CD14-positive monocyte (primary cell): ENCODE measurements around the gene ZNF429. TPM values are rescaled to one million over a fixed set of nuclear protein-coding genes. Genes with fewer than 3 reads are reported as not detected.

Source experiments
- DNase-seq, 3 donors: peaks; one replicate each; pipeline ENCODE4 v3.0.0-alpha.2; 2011 to 2022
- H2AFZ ChIP-seq: 2 replicates; pipeline ENCODE4 v1.6.0; 2012; ENCODE audit warnings: mild to moderate bottlenecking, low read depth, low read length, inconsistent platforms; ENCODE audit not compliant: insufficient read depth, poor library complexity, severe bottlenecking
- H3K27ac ChIP-seq, 2 donors: 1 replicate in 1 of 2; 2 replicates in 1 of 2; pipeline ENCODE4 v1.5.1; 2012 to 2013; ENCODE audit warnings: low read length in 2 of 2, control low read depth in 1 of 2, inconsistent platforms in 1 of 2, low read depth in 1 of 2, mild to moderate bottlenecking in 1 of 2
- H3K27me3 ChIP-seq, 2 donors: one replicate each; pipeline versions ENCODE4 v1.6.0 to v1.6.1; 2011 to 2013; ENCODE audit warnings: low read length in 2 of 2; ENCODE audit not compliant: control insufficient read depth in 2 of 2, insufficient read depth in 2 of 2
- H3K36me3 ChIP-seq, 2 donors: replicated peaks in 1 of 2; 1 replicate in 1 of 2; 2 replicates in 1 of 2; pipeline versions ENCODE4 v1.5.1 to v1.6.1; 2012 to 2013; ENCODE audit warnings: low read length in 2 of 2, control low read depth in 1 of 2, inconsistent platforms in 1 of 2, mild to moderate bottlenecking in 1 of 2; ENCODE audit not compliant: insufficient read depth in 2 of 2, control insufficient read depth in 1 of 2
- H3K4me1 ChIP-seq, 2 donors: 1 replicate in 1 of 2; 2 replicates in 1 of 2; pipeline versions ENCODE4 v1.5.1 to v1.6.1; 2012 to 2013; ENCODE audit warnings: low read length in 2 of 2, control low read depth in 1 of 2, inconsistent platforms in 1 of 2, mild to moderate bottlenecking in 1 of 2, moderate library complexity in 1 of 2; ENCODE audit not compliant: insufficient read depth in 2 of 2, control insufficient read depth in 1 of 2
- H3K4me2 ChIP-seq: replicated peaks from 2 replicates; pipeline ENCODE3; 2012; ENCODE audit warnings: low read length, moderate library complexity, mild to moderate bottlenecking; ENCODE audit not compliant: poor library complexity, severe bottlenecking; ENCODE audit errors: extremely low read depth
- H3K4me3 ChIP-seq, 3 experiments: fragments of 200-600 bp in 1 of 3; sonication (generic) in 1 of 3; replicated peaks in 1 of 3; 1 replicate in 2 of 3; 2 replicates in 1 of 3; pipeline ENCODE4 v1.5.1; 2011 to 2013; ENCODE audit warnings: low read length in 3 of 3, mild to moderate bottlenecking in 3 of 3, control low read depth in 2 of 3, low read depth in 2 of 3, inconsistent platforms in 1 of 3, moderate library complexity in 1 of 3
- H3K79me2 ChIP-seq: 2 replicates; pipeline ENCODE4 v1.6.0; 2012; ENCODE audit warnings: mild to moderate bottlenecking, control low read depth, inconsistent platforms, low read length, moderate library complexity; ENCODE audit not compliant: insufficient read depth
- H3K9ac ChIP-seq: 2 replicates; pipeline ENCODE4 v1.6.0; 2017; ENCODE audit warnings: low read length, mild to moderate bottlenecking; ENCODE audit not compliant: insufficient read depth, poor library complexity, severe bottlenecking
- H3K9me3 ChIP-seq, 2 donors: replicated peaks in 1 of 2; 1 replicate in 1 of 2; 2 replicates in 1 of 2; pipeline versions ENCODE4 v1.5.1 to v1.6.1; 2012 to 2013; ENCODE audit warnings: low read length in 2 of 2, control low read depth in 1 of 2; ENCODE audit not compliant: control insufficient read depth in 1 of 2, insufficient read depth in 1 of 2
- H4K20me1 ChIP-seq: 2 replicates; pipeline ENCODE4 v1.6.0; 2012; ENCODE audit warnings: mild to moderate bottlenecking, low read length, control low read depth, moderate library complexity; ENCODE audit not compliant: insufficient read depth
- H3K27ac Mint-ChIP-seq, 7 donors: one replicate each; pipeline ENCODE4 v1.8.0; 2020; ENCODE audit warnings: mild to moderate bottlenecking in 7 of 7, mixed read lengths in 7 of 7, moderate library complexity in 6 of 7, inconsistent platforms in 2 of 7
- H3K27me3 Mint-ChIP-seq, 3 donors: one replicate each; pipeline ENCODE4 v1.8.0; 2021 to 2022; ENCODE audit warnings: low read depth in 3 of 3, mild to moderate bottlenecking in 3 of 3, mixed read lengths in 3 of 3, moderate library complexity in 3 of 3, inconsistent platforms in 1 of 3
- H3K36me3 Mint-ChIP-seq, 2 donors: one replicate each; pipeline ENCODE4 v1.8.0; 2020; ENCODE audit warnings: mixed read lengths in 2 of 2, inconsistent platforms in 1 of 2, mild to moderate bottlenecking in 1 of 2
- H3K4me1 Mint-ChIP-seq: one replicate; pipeline ENCODE4 v1.8.0; 2020; ENCODE audit warnings: mild to moderate bottlenecking, mixed read lengths
- H3K4me3 Mint-ChIP-seq, 2 donors: one replicate each; pipeline ENCODE4 v1.8.0; 2020; ENCODE audit warnings: mild to moderate bottlenecking in 2 of 2, mixed read lengths in 2 of 2, moderate library complexity in 1 of 2
- H3K9me3 Mint-ChIP-seq, 7 donors: one replicate each; pipeline ENCODE4 v1.8.0; 2020 to 2022; ENCODE audit warnings: mixed read lengths in 7 of 7, mild to moderate bottlenecking in 6 of 7, moderate library complexity in 6 of 7, inconsistent platforms in 2 of 7
- CTCF ChIP-seq: fragments of 200-600 bp; IDR thresholded peaks from one replicate; pipeline ENCODE4 v1.8.0; 2022; ENCODE audit warnings: antibody characterized with exemption, mild to moderate bottlenecking
- WGBS: methylation state at CpG from one replicate; pipeline ENCODE4 v1.1.5; 2013; ENCODE audit warnings: missing lambda C conversion rate; ENCODE audit not compliant: insufficient coverage; 5-methylcytosine and 5-hydroxymethylcytosine counted together
- intact Hi-C, 2 donors: fragments of 100-400 bp; cut with micrococcal nuclease; formaldehyde crosslinking; loops; one replicate each; pipeline versions ENCODE4 v1.15.0 to v1.15.1; 2023
- polyA plus RNA-seq, 3 donors: library from polyadenylated mRNA; depleted of rRNA in 1 of 3; unstranded in 2 of 3; stranded (reverse) in 1 of 3; fragments of 300-500 nt in 2 of 3; fragments of >200 nt in 1 of 3; fragmentation: Illumina TruSeq in 2 of 3; gene quantifications; 1 replicate in 2 of 3; 2 replicates in 1 of 3; pipeline ENCODE4 v1.2.3, GENCODE V29; 2012 to 2021

Gene ZNF429
- polyA plus RNA-seq, 3 donors: 9.5 to 11.6 (median 11.1) TPM

GRCh38 chr19:21571316-21571715, 65.9 kb downstream of the ZNF429 start:
- Histone ChIP-seq H3K4me1 (no peaks in the 10 kb centered on the region), H3K27me3 (no peaks in the 10 kb centered on the region), H3K4me2 (no peak overlapping the region), H3K27ac (no peak overlapping the region), H3K9ac (no peak overlapping the region), H4K20me1 (no peaks in the 10 kb centered on the region), H3K79me2 (no peaks in the 10 kb centered on the region), H3K4me3 (no peak overlapping the region), H2AFZ (no peak overlapping the region), H3K36me3 (no peaks in the 10 kb centered on the region), H3K9me3 (peaks cover 3 to 35% of the 10 kb centered on the region in 2 donors)
- peaks cover 6 to 78% (median 36%) of the 10 kb centered on the region in 7 donors for H3K9me3 Mint-ChIP-seq
- no peak overlapping the region for H3K4me3 Mint-ChIP-seq
- no peaks in the 10 kb centered on the region for H3K27me3 Mint-ChIP-seq
- peaks cover 22% of the 10 kb centered on the region for H3K4me1 Mint-ChIP-seq
- no peak overlapping the region for H3K27ac Mint-ChIP-seq
- no peak for TF ChIP-seq CTCF
- H3K36me3 Mint-ChIP-seq: peaks cover 0 to 2% of the 10 kb centered on the region in 2 donors
- intact Hi-C loops: no loop called here
- 70% methylated on average over 2 of the region's 2 CpGs for WGBS
- DNase-seq: no peak

- Histone ChIP-seq H3K4me1 (no peaks in the 10 kb centered on the region), H4K20me1 (no peaks in the 10 kb centered on the region), H2AFZ (no peak overlapping the region), H3K27ac (no peak overlapping the region), H3K79me2 (no peaks in the 10 kb centered on the region), H3K27me3 (no peaks in the 10 kb centered on the region), H3K9ac (no peak overlapping the region), H3K4me2 (no peak overlapping the region), H3K4me3 (no peak overlapping the region), H3K9me3 (peaks cover 3 to 43% of the 10 kb centered on the region in 2 donors), H3K36me3 (no peaks in the 10 kb centered on the region)
- Mint-ChIP-seq H3K36me3 (no peaks in the 10 kb centered on the region), H3K27ac (no peak overlapping the region), H3K9me3 (peaks cover 8 to 83% (median 45%) of the 10 kb centered on the region in 7 donors), H3K4me3 (no peak overlapping the region), H3K4me1 (peaks cover 6% of the 10 kb centered on the region), H3K27me3 (peaks cover 0 to 1% (median 0%) of the 10 kb centered on the region in 3 donors)
- DNase-seq: no peak
- TF ChIP-seq CTCF: no peak
- intact Hi-C loops: no loop called here
- 88% methylated on average over 1 of the region's 2 CpGs for WGBS
These were observed 69.2 kb downstream of the ZNF429 start for GRCh38 chr19:21574607-21575006.
